GM18507 (cell line): Measurements from ENCODE around the gene RPL7A.
"Not testable (repeated sequence)": the region's sequence is repeated elsewhere in the genome, so short reads cannot be mapped to it uniquely, and the experiment has no call there.

ENCODE experiments used
- DNase-seq: peaks from one replicate; pipeline ENCODE4 v3.0.0; 2011; ENCODE audit warnings: low read depth; ENCODE audit not compliant: insufficient read length; ENCODE audit errors: extremely low spot score
- FAIRE-seq: peaks from 2 replicates; lab custom pipeline; 2011; peaks lifted over from hg19 to GRCh38; lab: Jason Lieb, UNC

The RPL7A gene

DNA sequence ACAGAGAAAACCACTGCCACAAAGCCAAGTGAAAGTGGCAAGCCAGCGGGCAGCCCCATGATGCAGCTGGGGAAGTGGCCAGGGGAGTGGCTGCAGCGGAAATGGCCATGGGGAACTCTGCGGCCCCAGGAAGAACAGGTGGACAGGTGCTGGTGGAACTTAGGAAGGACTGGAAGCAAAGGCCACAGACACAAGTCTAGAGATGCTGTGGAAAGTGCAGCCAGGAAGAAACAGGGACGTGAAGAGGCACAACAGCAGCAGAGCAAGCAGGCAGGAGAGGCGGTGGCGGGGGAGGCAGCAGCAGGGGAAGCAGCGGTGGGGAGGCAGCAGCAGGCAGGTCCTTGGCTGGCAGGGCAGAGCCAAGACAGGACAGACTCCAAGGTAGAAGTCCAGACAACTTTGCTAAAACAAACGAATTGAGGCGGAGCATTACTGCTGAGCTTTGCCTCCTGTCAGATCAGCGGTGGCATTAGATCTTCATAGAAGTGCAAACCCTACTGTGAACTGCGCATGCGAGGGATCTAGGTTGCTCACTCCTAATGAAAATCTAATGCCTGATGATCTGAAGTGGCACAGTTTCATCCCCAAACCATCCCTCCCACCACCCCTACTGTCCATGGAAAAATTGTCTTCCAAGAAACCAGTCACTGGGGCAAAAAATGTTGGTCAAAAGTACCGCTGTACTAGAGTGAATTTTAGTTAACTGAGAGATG, 23.9 kb upstream of the RPL7A start:
- FAIRE-seq: no peak
- no peak for DNase-seq

DNA sequence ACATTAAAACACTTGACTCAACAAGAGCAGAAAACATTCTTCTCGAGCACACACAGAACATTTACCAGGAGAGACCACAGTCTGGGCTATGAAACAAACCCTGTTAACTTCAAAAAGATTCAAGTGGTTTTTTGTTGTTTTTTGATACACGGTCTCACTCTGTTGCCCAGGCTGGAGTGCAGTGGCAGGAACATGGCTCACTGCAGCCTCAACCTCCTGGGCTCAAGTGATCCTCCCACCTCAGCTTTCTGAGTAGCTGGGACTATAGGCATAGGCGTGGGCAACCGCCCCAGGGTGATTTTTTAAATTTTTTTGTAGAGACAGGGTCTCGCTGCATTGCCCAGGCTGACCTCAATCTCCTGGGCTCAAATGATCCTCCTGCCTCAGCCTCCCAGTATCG, 21.0 kb upstream of the RPL7A start:
- DNase-seq, FAIRE-seq: not testable (repeated sequence)

DNA sequence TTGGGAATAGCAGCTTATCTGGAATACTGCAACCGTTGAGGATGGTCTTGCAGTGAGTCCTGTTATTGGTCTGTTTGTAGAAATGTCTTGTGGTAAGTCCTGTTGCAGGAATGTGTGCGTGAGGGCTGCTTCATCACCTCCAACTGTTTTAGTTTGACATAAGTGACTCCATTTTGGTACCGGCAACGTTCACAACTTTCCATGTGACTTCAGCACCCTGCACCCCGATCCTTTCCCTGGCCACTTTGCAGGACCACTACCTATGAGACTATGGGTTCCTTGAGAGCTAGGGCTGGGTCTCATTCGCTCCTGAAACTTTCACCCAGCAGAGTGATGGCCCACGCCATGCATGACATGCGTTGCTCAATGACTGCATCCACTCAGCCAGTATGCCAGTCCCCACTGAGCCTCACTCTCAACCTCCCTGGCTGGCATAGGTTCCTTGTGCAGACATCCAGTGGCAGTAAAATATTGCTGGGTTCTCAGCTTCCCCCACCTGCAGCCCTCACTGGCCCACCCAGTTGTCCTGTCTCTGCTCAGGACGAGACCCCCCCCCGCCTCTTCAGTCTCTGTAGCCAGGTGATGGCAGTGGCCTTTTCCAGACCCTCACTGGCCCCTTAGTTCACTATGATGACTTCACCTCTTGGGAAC, 20.1 kb upstream of the RPL7A start:
- no peak for FAIRE-seq
- no peak for DNase-seq

DNA sequence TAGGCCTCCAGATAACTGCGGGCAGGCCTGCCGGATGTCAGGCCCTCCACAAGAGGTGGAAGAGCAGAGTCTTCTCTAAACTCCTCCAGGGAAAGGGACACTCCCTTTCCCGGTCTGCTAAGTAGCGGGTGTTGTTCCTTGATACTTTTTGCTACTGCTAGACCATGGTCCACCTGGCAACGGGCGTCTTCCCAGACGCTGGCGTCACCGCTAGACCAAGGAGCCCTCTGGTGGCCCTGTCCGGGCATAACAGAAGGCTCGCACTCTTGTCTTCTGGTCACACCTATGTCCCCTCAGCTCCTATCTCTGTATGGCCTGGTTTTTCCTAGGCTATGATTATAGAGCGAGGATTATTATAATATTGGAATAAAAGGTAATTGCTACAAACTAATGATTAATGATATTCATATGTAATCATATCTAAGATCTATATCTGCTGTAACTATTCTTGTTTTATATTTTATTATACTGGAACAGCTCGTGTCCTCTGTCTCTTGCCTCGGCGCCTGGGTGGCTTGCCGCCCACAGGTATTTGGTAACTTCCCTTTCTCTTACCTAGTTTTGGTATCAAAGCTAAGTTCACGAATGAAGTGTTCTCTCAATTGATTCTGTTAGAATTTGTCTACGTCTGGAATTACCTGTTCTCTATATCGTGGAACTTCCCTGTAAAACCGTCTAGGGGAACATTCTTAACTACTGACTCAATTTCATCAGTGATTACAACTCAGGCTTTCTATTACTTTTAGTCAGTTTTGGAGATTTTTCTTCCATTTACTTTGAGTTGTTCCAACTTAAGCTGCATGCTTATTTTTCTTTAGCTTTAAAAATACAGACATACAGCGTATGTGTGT, 18.5 kb upstream of the RPL7A start:
- DNase-seq, FAIRE-seq: not testable (repeated sequence)

- FAIRE-seq (no peak), DNase-seq (no peak)
These were observed 16.8 kb upstream of the RPL7A start for GRCh38 chr9:133331221-133331620.

DNA sequence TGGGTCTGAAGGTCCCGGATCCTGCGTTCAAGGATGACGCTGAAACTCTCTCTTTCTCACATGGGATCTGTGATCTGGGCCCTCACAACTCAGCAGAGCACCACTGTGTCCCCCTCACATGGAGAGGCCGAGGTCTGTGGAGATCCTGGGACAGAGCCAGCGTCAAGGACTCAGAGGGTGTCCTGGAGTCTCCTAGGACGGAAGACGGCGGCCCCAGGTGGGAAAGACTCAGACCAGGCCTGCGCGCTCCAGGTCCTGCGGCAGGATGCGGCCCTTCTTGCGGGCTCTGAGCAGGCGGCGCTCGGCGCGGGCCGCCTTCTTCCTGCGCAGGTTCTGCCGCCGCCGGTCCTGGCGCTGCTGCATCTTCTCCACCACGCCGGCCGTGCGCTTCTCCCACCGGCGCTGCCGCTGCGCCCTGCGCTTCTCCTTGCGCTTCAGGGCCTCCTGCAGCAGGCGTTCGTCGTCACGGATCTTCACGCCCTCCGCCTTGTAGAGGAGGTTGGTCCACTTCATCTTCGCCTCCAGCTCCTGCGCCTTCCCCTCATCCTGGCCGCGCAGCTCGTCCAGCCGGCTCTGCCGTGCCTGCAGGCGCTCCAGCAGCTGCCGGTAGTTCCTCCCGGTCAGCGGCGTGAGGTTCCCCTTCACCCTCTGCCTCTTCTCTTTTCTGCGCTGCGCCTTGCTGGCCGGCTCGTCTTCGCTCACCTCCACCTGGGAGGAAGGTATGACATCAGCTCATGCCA, 16.2 kb upstream of the RPL7A start:
- no peak for FAIRE-seq

DNA sequence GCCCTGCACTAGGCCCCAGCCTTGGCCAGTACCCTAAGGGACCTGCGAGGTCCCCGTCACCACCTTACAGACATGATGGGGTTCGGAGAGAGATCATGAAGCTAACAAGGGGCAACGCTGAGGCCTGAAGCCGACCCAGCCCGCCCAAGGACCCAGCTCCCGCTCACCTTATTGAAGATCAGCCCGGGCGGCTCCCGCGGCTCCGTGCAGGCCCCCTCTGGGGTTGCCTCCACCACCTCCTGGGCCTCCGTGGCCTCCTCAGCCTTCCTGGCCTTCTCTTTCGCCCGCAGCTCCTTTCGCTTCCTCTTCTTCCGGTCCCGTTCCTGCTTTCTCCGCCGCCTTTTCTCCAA, 15.7 kb upstream of the RPL7A start:
- DNase-seq (no peak), FAIRE-seq (no peak)

More for the DNA sequence above, 16.2 kb upstream of the RPL7A start:
- no peak for DNase-seq

GRCh38 chr9:133333011-133333410, 15.0 kb upstream of the RPL7A start:
- FAIRE-seq (no peak), DNase-seq (no peak)

GRCh38 chr9:133333566-133333965, 14.5 kb upstream of the RPL7A start:
- FAIRE-seq: no peak

GRCh38 chr9:133334161-133334560, 13.9 kb upstream of the RPL7A start:
- FAIRE-seq: no peak
- no peak for DNase-seq

More at GRCh38 chr9:133333566-133333965, 14.5 kb upstream of the RPL7A start:
- DNase-seq: no peak

- DNase-seq, FAIRE-seq: not testable (repeated sequence)
These were observed 13.1 kb upstream of the RPL7A start for GRCh38 chr9:133334888-133335287.

- DNase-seq (peak; percentile 78), FAIRE-seq (peak; percentile 96)
These were observed 11.8 kb upstream of the RPL7A start, which contains the start of gene SURF6 for GRCh38 chr9:133335924-133336811. TSS of gene SURF6 (minus strand) at chr9:133336188. CDS start at chr9:133336132, 56 bp downstream.

- FAIRE-seq (no peak), DNase-seq (no peak)
These were observed 8.4 kb upstream of the RPL7A start for GRCh38 chr9:133339641-133340040.

DNA sequence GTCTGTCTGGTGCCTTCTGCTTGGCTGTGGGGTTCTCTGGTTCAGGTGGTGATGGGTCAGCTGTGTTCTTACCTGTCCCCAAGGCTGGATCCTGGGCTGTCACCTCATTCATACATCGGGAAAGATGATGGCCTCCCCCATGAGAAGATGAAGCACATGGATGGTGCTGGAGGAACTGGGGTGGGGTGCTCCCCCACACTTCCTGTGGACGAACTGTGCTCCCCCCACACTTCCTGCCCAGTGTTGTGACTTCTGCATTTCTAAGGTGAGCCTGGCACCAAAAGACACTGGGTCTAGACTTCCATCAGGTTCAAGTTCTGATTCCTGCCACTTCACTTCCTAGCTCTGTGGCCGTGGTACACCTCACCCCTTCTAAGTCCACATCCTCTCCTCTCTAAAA, 7.8 kb upstream of the RPL7A start:
- DNase-seq (no peak), FAIRE-seq (no peak)

DNA sequence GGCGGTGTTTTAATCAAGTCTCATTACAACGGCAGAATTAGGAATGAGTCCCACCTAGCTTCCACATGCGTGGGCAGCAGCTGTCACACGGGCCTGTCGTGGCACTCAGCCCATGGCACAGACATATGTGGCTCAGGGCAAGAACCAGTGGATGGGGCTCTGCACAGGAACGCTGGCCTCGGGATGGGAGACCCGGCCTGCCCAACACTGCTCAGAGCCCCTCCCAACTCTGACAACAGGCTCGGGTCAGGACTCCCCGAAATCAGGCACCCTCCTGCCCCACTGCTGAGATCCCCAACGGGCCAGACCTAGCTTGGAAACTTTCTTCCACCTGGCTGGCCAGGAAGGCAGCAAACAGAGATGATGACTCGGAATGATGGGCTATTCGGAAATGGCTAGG, 7.1 kb upstream of the RPL7A start:
- FAIRE-seq (no peak), DNase-seq (no peak)

GRCh38 chr9:133341369-133342068, 6.5 kb upstream of the RPL7A start:
- no peak for FAIRE-seq
- DNase-seq: no peak

- no peak for FAIRE-seq
These were observed 6.0 kb upstream of the RPL7A start for GRCh38 chr9:133342069-133342406.

GRCh38 chr9:133342570-133342969, 5.4 kb upstream of the RPL7A start:
- FAIRE-seq: no peak
- DNase-seq: no peak

More at GRCh38 chr9:133342069-133342406, 6.0 kb upstream of the RPL7A start:
- no peak for DNase-seq
